GM10248 (cell line): ENCODE data around the gene SSTR5.

Source experiments
- CTCF ChIA-PET: fragments of 300-600 bp; sonication (Branson Sonifier 250); formaldehyde crosslinking; extraction: SDS; loops from one replicate; lab custom pipeline; 2021; ENCODE audit warnings: antibody characterized with exemption; lab: Yijun Ruan, JAX
- POLR2A ChIA-PET: fragments of 350-650 bp; sonication (Branson Sonifier 250); formaldehyde crosslinking; extraction: SDS; loops from one replicate; lab custom pipeline; 2020; ENCODE audit warnings: antibody characterized with exemption; lab: Yijun Ruan, JAX
- DNase-seq: peaks from one replicate; pipeline ENCODE4 v3.0.0; 2012; ENCODE audit errors: extremely low spot score
- TF ChIP-seq, protein P1 (sequence below): IDR thresholded peaks from 2 replicates; pipeline ENCODE4 v1.5.1; 2012; ENCODE audit warnings: mild to moderate bottlenecking, low read depth; ENCODE audit errors: extremely low read depth, missing control alignments, control extremely low read depth

Gene SSTR5

DNA sequence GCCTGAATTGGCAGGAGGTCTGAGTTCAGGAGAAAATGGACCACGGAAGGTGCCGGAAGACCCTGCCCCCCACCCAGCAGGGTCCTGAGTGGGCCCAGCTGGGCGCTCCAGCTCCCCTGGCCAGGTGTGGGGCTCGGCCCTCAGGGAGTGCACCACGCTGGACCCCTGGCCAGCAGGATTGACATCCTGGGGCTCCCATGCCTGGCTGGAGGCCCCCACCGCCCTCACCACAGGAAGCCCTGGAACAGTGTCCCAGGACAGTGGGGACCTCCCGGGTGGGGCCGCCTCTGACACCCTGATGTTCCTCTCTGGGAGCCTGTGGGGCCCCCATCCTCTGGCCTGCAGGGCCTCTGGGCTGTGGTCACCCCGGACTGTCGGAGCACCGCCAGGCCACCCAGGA, 52.2 kb downstream of the SSTR5 start:
- DNase-seq, result no peak
- POLR2A ChIA-PET, result no interaction called here
- TF ChIP-seq, protein P1, sequence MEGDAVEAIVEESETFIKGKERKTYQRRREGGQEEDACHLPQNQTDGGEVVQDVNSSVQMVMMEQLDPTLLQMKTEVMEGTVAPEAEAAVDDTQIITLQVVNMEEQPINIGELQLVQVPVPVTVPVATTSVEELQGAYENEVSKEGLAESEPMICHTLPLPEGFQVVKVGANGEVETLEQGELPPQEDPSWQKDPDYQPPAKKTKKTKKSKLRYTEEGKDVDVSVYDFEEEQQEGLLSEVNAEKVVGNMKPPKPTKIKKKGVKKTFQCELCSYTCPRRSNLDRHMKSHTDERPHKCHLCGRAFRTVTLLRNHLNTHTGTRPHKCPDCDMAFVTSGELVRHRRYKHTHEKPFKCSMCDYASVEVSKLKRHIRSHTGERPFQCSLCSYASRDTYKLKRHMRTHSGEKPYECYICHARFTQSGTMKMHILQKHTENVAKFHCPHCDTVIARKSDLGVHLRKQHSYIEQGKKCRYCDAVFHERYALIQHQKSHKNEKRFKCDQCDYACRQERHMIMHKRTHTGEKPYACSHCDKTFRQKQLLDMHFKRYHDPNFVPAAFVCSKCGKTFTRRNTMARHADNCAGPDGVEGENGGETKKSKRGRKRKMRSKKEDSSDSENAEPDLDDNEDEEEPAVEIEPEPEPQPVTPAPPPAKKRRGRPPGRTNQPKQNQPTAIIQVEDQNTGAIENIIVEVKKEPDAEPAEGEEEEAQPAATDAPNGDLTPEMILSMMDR, result no peak
- CTCF ChIA-PET, result no interaction called here

DNA sequence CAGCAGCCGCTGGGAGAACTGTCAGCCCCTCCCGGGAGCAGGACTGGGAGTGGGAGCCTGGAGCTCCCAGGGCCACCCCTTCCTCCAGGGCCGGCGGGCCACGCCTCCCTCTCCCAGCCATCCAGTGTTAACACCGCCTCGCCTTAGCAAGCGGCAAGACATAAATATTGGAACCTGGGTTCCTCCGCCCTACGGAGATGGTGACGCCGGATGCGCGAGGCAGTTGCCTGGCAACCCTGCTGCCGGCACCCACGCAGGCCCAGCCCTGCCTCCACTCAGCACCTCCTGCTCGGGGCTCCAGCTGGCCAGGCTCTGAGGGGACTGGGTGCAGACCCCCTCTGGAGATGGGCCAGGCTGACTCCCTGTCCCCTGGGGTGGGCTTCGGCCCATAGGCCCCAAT, 52.9 kb downstream of the SSTR5 start:
- POLR2A ChIA-PET, result no interaction called here
- TF ChIP-seq, protein P1, result no peak
- DNase-seq, result no peak
- CTCF ChIA-PET, result no interaction called here

- POLR2A ChIA-PET, result no interaction called here
- CTCF ChIA-PET, result no interaction called here
- TF ChIP-seq, protein P1, result no peak
- DNase-seq, result no peak
These were observed 53.5 kb downstream of the SSTR5 start for GRCh38 chr16:1126044-1126443.

DNA sequence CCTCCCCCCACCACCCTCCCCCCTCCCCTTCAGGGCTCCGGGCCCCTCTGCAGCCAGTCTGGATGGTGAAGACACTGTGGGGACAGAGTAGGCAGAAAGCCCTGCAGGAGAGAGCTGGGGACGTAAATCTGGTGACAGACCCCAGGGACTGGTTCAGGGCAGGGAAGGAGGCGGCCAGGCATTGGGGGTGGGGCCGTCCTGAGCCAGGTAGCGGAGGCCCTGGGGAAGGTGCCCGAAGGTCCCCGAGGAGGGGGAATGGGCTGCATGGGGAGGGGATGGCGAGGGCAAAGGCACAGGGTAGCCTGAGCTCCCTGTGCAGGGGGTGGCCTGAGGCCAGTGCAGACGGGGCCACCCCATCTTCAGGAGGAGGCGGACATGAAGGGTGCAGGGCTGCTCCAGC, 54.0 kb downstream of the SSTR5 start:
- TF ChIP-seq, protein P1, result no peak
- CTCF ChIA-PET, result no interaction called here
- no peak for DNase-seq
- POLR2A ChIA-PET, result no interaction called here

- TF ChIP-seq, protein P1, result no peak
- no peak for DNase-seq
- ChIA-PET POLR2A (no interaction called here), CTCF (no interaction called here)
These were observed 54.6 kb downstream of the SSTR5 start for GRCh38 chr16:1127101-1127500.

GRCh38 chr16:1127971-1128715, 55.6 kb downstream of the SSTR5 start:
- CTCF ChIA-PET, result no interaction called here

More at GRCh38 chr16:1127971-1128715, 55.6 kb downstream of the SSTR5 start:
- no peak for DNase-seq
- TF ChIP-seq, protein P1, result no peak
- POLR2A ChIA-PET, result no interaction called here
